Endothelial cell (in vitro differentiated cells): Measurements from ENCODE around the gene NPHP3. TPM values are rescaled to one million over a fixed set of nuclear protein-coding genes. Genes with fewer than 3 reads are reported as not detected.
"Not testable (repeated sequence)": the region's sequence is repeated elsewhere in the genome, so short reads cannot be mapped to it uniquely, and the experiment has no call there.

Experiments used
- DNase-seq: peaks from one replicate; pipeline ENCODE4 v3.0.0; 2021; ENCODE audit warnings: low spot score
- H3K27ac Mint-ChIP-seq: one replicate; pipeline ENCODE4 v1.8.0; 2021; ENCODE audit warnings: mixed read lengths, inconsistent platforms; ENCODE audit not compliant: unreplicated experiment
- H3K27me3 Mint-ChIP-seq: one replicate; pipeline ENCODE4 v1.8.0; 2021; ENCODE audit warnings: mild to moderate bottlenecking, moderate library complexity, mixed read lengths, inconsistent platforms; ENCODE audit not compliant: unreplicated experiment
- H3K36me3 Mint-ChIP-seq: one replicate; pipeline ENCODE4 v1.8.0; 2021; ENCODE audit warnings: mild to moderate bottlenecking, low read depth, mixed read lengths, inconsistent platforms; ENCODE audit not compliant: unreplicated experiment
- H3K4me1 Mint-ChIP-seq: one replicate; pipeline ENCODE4 v1.8.0; 2021; ENCODE audit warnings: mild to moderate bottlenecking, mixed read lengths, inconsistent platforms; ENCODE audit not compliant: unreplicated experiment
- H3K4me3 Mint-ChIP-seq: one replicate; pipeline ENCODE4 v1.8.0; 2021; ENCODE audit warnings: mild to moderate bottlenecking, mixed read lengths, inconsistent platforms; ENCODE audit not compliant: unreplicated experiment
- H3K9me3 Mint-ChIP-seq: one replicate; pipeline ENCODE4 v1.8.0; 2021; ENCODE audit warnings: mixed read lengths, inconsistent platforms; ENCODE audit not compliant: unreplicated experiment
- CTCF ChIP-seq: fragments of 200-600 bp; sonication (generic); IDR thresholded peaks from one replicate; pipeline ENCODE4 v1.5.0; 2021; ENCODE audit warnings: antibody characterized with exemption; ENCODE audit not compliant: unreplicated experiment
- long read RNA-seq: library from polyadenylated mRNA; unstranded; transcript quantifications from one replicate; pipeline ENCODE4 v2.0.0, GENCODE V29; 2020; ENCODE audit not compliant: unreplicated experiment
- total RNA-seq: library from RNA; stranded (reverse); fragmentation: NEBNext Ultra II Directional; extraction: Animal tissue kit (Norgen Biotek cat#: 25700); gene quantifications from one replicate; pipeline ENCODE4 v1.2.1, GENCODE V29; 2021; ENCODE audit not compliant: unreplicated experiment

The NPHP3 gene
- total RNA-seq, result 30.0 TPM
- long read RNA-seq, partial matches to known transcripts, result 2 of 3 reads
- long read RNA-seq, other reads (novel, unspliced or antisense), result 1 of 3 reads

GRCh38 chr3:132722165-132723023 is at the start of gene NPHP3:
TSS of gene NPHP3 (minus strand) at chr3:132722409. CDS start at chr3:132722355, 54 bp downstream.
- H3K4me3 Mint-ChIP-seq, result peak within 1 kb of the TSS; percentile 95
- peaks cover 19% of the 10 kb centered on the region for H3K4me1 Mint-ChIP-seq
- peaks cover 12% of the 10 kb centered on the region for H3K27me3 Mint-ChIP-seq
- no peaks in the 10 kb centered on the region for H3K36me3 Mint-ChIP-seq
- no peaks in the 10 kb centered on the region for H3K9me3 Mint-ChIP-seq
- peak within 1 kb of the TSS; percentile 84 for H3K27ac Mint-ChIP-seq
- peak; percentile 40 for TF ChIP-seq CTCF
- peak; percentile 96 for DNase-seq

GRCh38 chr3:132758740-132759139 is 36.5 kb upstream of the NPHP3 start:
- Mint-ChIP-seq H3K36me3 (no peaks in the 10 kb centered on the region), H3K4me3 (no peak overlapping the region), H3K4me1 (no peaks in the 10 kb centered on the region), H3K9me3 (no peaks in the 10 kb centered on the region), H3K27ac (no peak overlapping the region), H3K27me3 (no peaks in the 10 kb centered on the region)
- TF ChIP-seq CTCF, result no peak
- no peak for DNase-seq

GRCh38 chr3:132756108-132756650 is 34.0 kb upstream of the NPHP3 start:
- H3K4me3 Mint-ChIP-seq, result no peak overlapping the region
- no peaks in the 10 kb centered on the region for H3K27me3 Mint-ChIP-seq
- DNase-seq, result no peak
- no peak for TF ChIP-seq CTCF
- H3K27ac Mint-ChIP-seq, result no peak overlapping the region
- no peaks in the 10 kb centered on the region for H3K9me3 Mint-ChIP-seq
- no peaks in the 10 kb centered on the region for H3K36me3 Mint-ChIP-seq
- H3K4me1 Mint-ChIP-seq, result no peaks in the 10 kb centered on the region

GRCh38 chr3:132753946-132754345 is 31.7 kb upstream of the NPHP3 start:
- no peak for DNase-seq
- Mint-ChIP-seq H3K4me3 (no peak overlapping the region), H3K27ac (no peak overlapping the region), H3K9me3 (no peaks in the 10 kb centered on the region), H3K4me1 (no peaks in the 10 kb centered on the region), H3K36me3 (no peaks in the 10 kb centered on the region), H3K27me3 (no peaks in the 10 kb centered on the region)
- no peak for TF ChIP-seq CTCF

- DNase-seq, result no peak
- no peaks in the 10 kb centered on the region for H3K9me3 Mint-ChIP-seq
- H3K36me3 Mint-ChIP-seq, result no peaks in the 10 kb centered on the region
- no peaks in the 10 kb centered on the region for H3K4me1 Mint-ChIP-seq
- TF ChIP-seq CTCF, result no peak
- no peak overlapping the region for H3K4me3 Mint-ChIP-seq
- no peak overlapping the region for H3K27ac Mint-ChIP-seq
- H3K27me3 Mint-ChIP-seq, result peaks cover 2% of the 10 kb centered on the region
Observed at GRCh38 chr3:132749786-132750185, 27.6 kb upstream of the NPHP3 start.

GRCh38 chr3:132746720-132747119 is 24.5 kb upstream of the NPHP3 start:
- H3K4me1 Mint-ChIP-seq, H3K27ac Mint-ChIP-seq, H3K36me3 Mint-ChIP-seq, H3K4me3 Mint-ChIP-seq, H3K9me3 Mint-ChIP-seq, H3K27me3 Mint-ChIP-seq, DNase-seq: not testable (repeated sequence)
